Posterior vena cava (tissue), 2 donors: ENCODE results near the gene PTTG1IP. TPM values are rescaled to one million over a fixed set of nuclear protein-coding genes. Genes with fewer than 3 reads are reported as not detected.
A peak's percentile ranks its signal among the peaks of the same experiment; 100 is the strongest.
"Not testable (repeated sequence)": the region's sequence is repeated elsewhere in the genome, so short reads cannot be mapped to it uniquely, and the experiment has no call there.

Experiments
- DNase-seq: peaks from one replicate; pipeline ENCODE4 v3.0.0-alpha.2; 2020; ENCODE audit warnings: low spot score
- intact Hi-C, 2 donors: fragments of 100-400 bp; cut with DNase I; formaldehyde crosslinking; loops; one replicate each; pipeline versions ENCODE4 v1.14.1 to v1.14.2; 2022 to 2023
- long read RNA-seq, 2 donors: library from polyadenylated mRNA; unstranded; transcript quantifications; one replicate each; pipeline ENCODE4 v2.0.0, GENCODE V29; 2020 to 2021
- total RNA-seq, 2 donors: library from RNA; stranded (reverse); fragmentation: NEBNext Ultra II Directional; extraction: Animal tissue kit (Norgen Biotek cat#: 25700); gene quantifications; one replicate each; pipeline ENCODE4 v1.2.1, GENCODE V29; 2021
- donor health status: DM: yes; HTN: yes; CAD: no.
- donor health status: DM: yes; HTN: yes; CAD: no.

PTTG1IP gene, protein sequence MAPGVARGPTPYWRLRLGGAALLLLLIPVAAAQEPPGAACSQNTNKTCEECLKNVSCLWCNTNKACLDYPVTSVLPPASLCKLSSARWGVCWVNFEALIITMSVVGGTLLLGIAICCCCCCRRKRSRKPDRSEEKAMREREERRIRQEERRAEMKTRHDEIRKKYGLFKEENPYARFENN
- 100 to 1,000 TPM; 202 to 246 TPM for total RNA-seq
- long read RNA-seq, donor 1, transcript PTTG1IP-201 (6 exons, 2,760 nt): major isoform, 176 of 266 reads
- long read RNA-seq, donor 1, partial matches to known transcripts: 18 of 266 reads
- long read RNA-seq, donor 1, other reads (novel, unspliced or antisense): 72 of 266 reads
- long read RNA-seq, donor 2, transcript PTTG1IP-201 (6 exons, 2,760 nt): major isoform, 557 of 731 reads
- long read RNA-seq, donor 2, partial matches to known transcripts: 43 of 731 reads
- long read RNA-seq, donor 2, other reads (novel, unspliced or antisense): 130 of 731 reads

DNA sequence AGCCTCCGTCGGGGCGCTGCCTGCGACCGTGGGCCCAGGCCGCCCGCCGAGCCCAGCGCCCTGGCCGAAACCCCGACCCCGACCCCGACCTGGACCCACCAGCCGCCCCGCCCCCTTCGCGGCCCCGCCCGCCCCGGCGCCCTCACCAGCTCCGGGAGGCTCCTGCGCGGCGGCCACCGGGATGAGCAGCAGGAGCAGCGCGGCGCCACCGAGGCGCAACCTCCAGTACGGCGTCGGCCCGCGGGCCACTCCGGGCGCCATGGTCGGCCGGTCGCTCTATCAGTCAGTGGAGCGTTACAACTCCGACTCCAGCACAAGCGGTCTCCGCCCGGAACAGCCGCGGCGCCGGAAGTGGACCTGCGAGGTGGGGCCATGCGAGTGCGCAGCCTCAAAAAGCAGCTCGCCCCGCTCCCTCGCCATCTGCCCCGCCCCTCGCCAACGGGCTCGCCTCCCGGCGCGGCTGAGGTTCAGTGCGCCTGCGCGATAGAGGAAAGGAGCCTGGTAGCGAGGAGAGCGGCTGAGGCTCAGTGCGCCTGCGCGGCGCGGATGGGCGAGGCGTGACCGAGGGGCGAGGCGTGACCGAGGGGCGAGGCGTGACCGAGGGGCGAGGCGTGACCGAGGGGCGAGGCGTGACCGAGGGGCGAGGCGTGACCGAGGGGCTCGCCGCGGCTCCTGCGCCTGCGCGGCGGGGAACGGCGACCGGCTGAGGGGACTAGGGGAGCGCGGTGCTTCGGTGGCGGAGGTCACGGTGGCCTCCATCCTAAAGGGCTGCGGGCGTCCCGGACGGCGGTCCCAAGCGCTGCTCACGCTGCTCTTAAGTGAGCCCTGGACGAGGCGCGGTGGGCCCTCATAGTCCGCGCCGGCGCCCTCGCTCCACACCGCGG lies at the start of gene PTTG1IP:
Gene PTTG1IP, minus strand, starts transcription at position 335 of the 884 bp plus-strand sequence. Its CDS starts 74 bp downstream, at position 261.
- DNase-seq: peak; percentile 100
- intact Hi-C loops: loop anchor here in 1 of 2 donors (10.0 kb wide), 1 partner anchor 51 kb away; the partner anchor contains the start of gene ITGB2

DNA sequence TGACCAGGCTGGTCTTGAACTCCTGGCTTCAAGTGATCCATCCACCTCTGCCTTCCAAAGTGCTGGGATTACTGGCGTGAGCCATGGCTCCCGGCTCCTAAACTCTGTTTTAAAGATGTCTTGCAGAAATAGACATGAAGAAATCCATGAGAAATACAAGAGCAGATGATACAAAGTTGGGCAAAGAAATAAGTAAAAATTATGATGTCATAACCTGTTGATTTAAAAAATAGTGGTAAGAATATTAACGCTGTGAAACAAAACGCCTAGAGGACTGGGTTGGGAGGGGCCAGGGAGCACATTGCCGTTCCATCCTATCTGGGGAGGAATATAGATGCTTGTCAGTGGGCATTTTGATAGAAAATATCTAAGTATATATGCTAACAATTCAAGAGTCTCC lies 48.4 kb upstream of the PTTG1IP start:
- DNase-seq: no peak
- intact Hi-C loops: loop anchor here in 1 of 2 donors (10.0 kb wide), 2 partner anchors 47 to 617 kb away; partner anchors contain the start of genes PFKL and PTTG1IP

DNA sequence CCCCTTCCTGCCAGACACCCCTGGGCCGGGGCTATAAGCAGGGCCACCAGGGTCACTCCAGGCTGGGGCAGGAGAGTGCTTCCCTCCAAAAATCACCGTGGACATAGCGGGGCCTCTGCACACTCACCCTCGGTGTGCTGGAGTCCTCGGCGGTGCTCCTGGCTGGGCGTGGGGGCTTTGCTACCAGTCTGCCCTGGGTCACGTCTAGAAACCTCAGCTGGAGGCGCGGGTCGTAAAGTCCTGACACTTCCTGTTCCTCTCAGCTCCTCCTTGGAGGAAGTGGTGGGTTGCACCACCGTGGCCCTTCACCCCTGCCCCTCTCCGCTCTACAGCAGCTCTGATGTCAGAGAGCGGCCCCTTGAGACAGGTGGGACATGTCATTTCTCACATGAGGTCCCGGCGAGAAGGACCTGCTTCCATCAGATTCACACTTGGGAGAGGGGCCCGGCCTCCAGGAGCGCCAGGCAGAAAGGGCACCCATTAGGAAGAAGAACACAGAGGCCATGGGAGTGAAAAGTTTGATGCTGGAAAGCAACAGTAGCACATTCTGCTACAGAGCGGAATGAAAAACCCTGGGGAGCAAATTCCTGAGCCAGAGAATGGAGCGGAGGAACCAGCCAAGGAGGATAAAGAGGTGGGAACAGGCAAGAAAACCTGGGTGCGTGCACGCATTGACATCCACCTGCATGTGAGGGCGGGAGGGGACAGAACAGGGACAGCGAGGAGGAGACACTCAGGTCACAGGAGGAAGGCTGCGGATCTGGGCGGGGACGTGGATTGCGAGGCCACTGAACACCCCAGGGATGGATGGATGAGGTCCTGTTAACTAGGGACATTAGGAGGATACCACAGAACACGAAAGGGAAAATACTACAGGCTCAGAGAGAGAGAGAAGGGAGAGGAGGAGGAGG lies 47.5 kb upstream of the PTTG1IP start, which contains the start of gene ITGB2:
Gene ITGB2, minus strand, starts transcription at position 206 of the 911 bp plus-strand sequence. CDS start 10,117 bp downstream, outside the sequence.
- DNase-seq: no peak
- intact Hi-C loops: loop anchor here in 1 of 2 donors (10.0 kb wide), 2 partner anchors 46 to 616 kb away; partner anchors contain the start of genes PFKL and PTTG1IP

DNA sequence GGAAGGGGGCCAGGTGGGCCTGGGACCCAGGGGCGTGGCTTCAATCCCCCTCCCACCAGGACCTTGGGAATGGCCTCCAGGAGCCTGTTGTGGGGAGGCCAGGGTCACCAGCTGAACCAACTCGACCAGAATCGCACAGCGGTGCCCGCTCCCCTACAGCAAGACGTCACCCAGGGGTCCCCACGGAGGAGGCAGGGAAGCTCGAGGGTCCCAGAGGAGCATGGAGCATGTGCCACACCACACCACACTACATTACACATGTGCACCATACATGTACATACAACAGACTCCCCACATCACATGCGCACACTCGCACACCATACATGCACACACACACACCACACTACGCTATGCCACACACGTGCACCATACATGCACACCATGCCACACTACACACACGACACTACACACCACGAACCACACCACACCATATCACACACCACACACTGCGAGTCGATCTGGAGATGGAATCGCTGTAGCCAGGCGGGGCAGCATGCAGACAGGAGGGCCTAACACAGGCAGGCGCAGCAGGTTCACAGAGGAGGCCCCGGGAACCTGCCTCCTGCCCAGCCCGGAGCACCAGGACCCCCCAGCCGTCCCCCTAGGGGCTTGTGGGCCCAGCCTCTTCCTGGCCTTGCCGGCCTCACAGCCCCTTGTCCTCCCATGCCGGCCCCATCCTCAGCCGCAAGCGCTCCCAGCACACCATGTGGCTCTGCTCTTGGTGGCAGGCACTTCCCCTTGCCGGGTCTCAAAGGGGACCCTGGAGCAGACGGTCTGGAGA lies 46.6 kb upstream of the PTTG1IP start:
- DNase-seq: no peak
- intact Hi-C loops: loop anchor here in 1 of 2 donors (10.0 kb wide), 3 partner anchors 45 to 615 kb away; partner anchors contain the start of genes KRTAP10-8, PFKL and PTTG1IP

DNA sequence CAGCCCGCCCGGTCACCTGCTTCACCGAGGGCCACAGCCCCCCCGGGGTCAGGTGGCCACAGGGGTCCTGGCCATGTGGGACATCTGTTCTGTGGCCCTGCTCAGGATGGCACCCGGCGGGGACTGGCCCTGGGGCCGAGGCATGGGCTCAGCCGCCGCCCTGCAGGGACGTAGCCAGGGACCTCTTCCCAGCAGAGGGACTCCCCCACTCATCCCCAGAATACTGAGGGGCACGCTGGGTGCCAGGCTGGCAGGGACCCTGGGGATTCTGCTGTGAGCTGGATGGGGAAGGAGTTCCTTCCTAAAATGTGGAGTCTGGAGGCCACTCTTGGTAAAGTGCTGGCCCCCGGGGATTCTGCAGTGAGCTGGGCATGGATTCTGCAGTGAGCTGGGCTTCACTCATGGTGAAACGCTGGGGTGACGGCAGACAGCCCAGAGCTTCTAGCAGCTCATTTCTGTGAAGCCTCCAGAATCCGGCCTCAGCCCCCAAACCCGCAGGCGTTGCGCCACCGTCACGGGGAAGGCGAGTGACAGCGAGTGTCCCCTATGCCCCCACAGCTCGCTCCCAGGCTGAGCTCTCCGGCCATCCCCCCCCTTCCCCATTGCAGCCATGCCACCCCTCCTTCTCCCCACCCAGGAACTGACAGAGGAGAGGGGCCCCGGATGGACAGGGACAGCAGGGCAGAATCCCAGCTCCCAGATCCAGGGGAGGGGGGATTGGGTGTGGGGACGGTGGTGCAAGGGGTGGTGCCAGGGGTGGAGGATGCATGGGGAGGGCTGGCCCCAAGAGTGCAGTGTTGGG lies 45.8 kb upstream of the PTTG1IP start:
- DNase-seq: no peak
- intact Hi-C loops: loop anchor here in 1 of 2 donors (10.0 kb wide), 1 partner anchor 305 kb away; the partner anchor contains the start of gene KRTAP10-8

DNA sequence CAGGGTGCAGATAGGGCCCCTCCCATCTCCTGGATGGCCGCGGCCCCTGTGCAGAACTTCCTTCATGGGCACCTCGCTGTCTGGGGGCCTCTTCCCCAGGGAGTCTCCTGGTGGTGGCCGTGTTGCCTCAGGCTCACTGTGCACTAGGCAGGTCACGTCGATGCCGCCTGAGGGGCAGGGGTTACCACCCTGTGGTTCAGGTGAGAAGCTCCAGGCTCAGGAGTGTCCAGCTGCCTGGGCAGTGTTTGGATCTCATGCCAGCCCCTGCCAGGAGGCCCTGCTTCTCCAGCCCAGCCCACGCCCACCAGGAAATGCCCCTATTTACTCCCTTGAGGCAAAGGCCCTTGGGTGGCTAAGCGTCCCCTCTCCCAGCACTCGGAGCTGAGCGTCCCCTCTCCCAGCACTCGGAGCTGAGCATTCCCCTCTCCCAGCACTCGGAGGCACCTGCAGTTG lies 45.1 kb upstream of the PTTG1IP start:
- no peak for DNase-seq
- intact Hi-C loops: loop anchor here in 1 of 2 donors (10.0 kb wide), 1 partner anchor 304 kb away; the partner anchor contains the start of gene KRTAP10-8

DNA sequence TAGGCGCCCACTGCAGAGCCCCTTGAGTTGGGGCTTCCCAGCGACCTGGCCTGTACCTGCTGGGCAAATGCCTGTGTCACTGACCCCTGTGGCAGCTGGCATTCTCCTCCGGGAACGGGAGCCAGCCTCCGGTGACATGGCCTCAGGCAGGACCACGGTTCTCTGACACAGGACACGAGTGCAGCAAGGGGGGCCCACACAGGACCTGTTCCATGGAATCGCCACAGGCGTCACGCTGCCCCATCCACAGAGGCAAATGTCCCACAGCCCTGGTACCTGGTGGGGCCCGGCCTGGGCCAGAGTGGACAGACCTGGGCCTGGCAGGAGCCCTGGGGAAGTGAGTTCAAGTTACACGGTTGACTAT lies 44.6 kb upstream of the PTTG1IP start:
- intact Hi-C loops: loop anchor here in 1 of 2 donors (10.0 kb wide), 1 partner anchor 303 kb away; the partner anchor contains the start of gene KRTAP10-8
- no peak for DNase-seq

DNA sequence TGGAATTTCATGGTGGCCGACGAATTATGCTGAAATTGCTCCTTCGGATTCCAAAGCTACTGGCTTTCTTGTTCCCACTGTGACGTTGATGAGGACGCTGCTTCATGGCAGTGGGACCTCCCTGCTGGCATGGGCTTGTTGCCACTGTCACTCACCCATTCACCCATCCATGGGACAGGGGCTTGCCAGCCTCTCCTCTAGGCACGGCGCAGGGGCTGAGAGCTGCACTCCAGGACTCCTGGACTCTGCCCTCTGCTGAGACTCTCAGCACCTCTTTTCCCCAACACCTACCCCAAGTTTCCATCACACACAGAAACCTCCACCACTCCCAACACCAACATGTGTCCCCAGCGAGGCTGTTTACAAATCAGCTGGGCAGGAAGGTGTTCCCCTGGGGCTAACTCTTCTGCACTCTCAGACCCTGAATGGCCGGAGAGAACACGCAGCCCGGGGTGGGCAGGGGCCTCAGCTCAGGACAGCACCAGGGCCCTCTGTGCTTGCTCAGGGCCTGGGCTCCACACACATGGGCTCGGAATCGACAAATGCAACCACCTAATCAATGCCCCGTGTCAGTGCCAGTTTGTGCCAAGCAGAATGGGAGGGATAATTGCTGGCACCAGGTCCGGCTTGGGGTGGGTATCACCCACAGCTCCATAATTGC lies 44.1 kb upstream of the PTTG1IP start:
- intact Hi-C loops: loop anchor here in 1 of 2 donors (10.0 kb wide), 1 partner anchor 303 kb away; the partner anchor contains the start of gene KRTAP10-8
- DNase-seq: no peak

DNA sequence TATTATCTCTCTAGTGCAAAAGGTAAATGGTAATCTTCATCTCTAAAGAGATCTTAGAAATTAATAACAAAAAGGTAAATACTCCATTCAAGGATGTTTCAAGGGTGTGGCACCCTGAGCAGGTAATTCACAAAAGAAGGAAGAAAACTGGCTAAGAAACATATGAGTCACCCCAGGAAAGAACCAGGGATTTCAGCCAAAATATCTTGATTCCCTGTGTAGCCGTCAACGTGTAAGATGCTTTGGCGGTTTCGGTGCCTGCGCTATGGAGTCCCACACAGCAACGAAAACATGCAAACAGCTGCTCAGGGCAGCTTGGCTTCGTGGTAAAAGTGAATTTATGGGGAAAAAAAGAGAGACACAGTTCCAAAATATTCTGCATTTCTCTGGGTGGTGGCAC lies 43.5 kb upstream of the PTTG1IP start:
- intact Hi-C loops: loop anchor here in 1 of 2 donors (10.0 kb wide), 1 partner anchor 302 kb away; the partner anchor contains the start of gene KRTAP10-8
- DNase-seq: no peak

DNA sequence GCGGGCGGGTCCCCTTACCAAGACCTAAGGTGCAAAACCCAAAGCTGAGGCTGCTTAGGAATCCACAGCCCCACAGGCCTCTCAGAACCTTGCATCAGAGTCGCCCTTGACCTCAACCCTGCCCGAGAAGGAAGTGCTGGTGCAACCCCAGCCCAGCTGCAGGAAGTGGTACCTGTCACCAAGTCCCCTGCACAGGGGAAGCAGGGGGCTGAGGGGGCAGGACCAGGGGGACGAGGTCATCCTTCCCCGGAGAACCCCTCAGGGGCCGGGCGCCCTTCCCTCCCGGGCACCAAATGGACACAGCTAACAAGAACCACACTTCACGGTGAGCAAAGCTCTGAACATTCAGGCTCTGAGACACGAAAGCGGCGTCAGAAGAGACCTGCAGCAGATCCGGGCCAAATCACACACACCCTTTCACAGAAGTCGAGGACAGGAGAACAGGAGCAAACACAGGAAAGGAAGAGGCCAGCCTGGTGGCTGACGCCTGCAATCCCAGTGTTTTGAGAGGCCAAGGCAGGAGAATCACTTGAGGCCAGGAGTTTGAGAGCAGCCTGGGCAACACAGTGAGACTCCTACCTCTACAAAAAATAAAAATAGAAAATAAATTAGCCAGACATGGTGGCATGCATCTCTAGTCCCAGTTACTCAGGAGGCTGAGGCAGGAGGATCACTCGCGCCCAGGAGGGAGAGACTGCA lies 40.8 kb upstream of the PTTG1IP start:
- intact Hi-C loops: loop anchor here in 1 of 2 donors (10.0 kb wide), 1 partner anchor 300 kb away; the partner anchor contains the start of gene KRTAP10-8
- DNase-seq: no peak

DNA sequence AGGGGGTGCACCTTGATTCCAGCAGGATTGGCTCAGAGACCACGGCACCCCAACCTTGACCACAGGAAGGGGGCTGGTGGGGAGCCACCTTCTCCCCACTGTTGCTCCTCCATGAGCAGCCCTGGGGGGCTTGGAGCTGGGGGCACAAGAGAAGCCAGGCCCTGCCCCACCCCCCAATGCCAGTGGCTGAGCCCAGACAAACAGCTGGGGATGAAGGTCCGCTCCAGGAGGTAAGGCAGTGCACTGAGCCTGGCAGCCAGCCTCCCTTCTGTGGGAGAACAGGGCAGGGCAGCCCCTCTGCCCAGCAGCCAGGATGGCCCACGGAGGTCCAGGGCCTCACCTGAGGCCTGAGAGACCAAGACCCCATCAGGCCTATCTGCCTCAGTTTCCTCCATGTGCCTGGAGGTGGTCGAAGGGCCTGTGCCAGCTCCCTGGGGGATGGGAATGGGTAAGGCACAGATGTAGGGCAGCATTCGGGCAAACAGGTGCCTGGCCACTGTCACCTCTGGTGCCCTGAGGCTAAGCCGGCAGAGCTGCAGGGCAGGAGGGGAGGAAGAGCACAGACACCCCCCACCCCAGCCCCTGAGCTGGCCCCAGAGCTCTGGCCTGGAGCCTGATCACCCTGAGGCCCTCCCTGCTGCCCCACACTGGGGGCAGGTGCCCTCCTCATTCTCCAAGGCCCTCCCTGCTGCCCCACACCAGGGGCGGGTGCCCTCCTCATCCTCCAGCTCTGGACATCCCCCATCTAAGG lies 40.1 kb upstream of the PTTG1IP start:
- DNase-seq: no peak
- intact Hi-C loops: loop anchor here in 1 of 2 donors (10.0 kb wide), 1 partner anchor 299 kb away; the partner anchor contains the start of gene KRTAP10-8

DNA sequence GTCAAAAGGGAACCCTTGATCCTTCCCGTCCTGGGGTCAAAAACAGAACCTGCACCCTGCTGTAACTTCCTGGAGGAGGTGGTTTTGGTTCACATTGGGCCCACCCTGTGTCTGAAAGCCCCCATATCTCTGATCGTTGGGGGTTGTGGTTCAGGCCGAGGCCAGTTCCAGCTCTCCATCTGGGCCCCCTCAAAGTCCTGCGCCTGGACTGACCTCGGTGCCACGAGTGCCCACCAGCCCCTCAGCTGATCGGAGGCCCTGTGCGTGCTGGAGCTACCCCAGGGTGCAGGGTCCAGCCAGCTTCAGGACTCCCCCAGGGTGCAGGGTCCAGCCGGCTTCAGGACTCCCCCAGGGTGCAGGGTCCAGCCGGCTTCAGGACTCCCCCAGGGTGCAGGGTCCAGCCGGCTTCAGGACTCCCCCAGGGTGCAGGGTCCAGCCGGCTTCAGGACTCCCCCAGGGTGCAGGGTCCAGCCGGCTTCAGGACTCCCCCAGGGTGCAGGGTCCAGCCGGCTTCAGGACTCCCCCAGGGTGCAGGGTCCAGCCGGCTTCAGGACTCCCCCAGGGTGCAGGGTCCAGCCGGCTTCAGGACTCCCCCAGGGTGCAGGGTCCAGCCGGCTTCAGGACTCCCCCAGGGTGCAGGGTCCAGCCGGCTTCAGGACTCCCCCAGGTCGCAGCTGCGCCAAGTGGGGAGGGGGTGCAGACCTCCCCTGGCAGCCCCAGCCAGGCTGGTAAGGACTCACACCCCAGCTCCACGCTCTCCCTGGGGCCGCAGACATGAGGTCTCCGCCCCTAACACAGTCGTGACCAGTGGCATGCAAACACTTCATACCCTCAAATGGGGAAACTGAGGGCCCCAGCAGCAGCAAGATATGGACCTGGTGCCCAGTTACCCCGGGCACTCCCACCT lies 39.3 kb upstream of the PTTG1IP start:
- intact Hi-C loops: loop anchor here in 1 of 2 donors (10.0 kb wide), 1 partner anchor 298 kb away; the partner anchor contains the start of gene KRTAP10-8
- DNase-seq: not testable (repeated sequence)

DNA sequence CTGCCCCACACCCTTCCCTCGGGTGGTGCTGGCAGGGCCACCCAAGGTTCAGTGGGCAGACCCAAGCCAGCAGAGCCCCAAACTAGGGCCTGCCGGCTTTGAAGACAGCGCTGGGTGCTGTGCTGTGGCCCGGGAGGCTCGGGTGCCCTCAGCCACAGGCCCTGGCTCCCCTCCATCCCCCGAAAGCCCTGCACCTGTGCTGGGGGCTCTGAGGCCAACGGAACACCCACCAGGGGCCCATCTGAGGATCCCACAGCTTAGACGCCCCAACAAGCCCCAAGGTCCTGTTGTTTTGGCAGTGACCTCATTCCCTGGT lies 38.6 kb upstream of the PTTG1IP start:
- intact Hi-C loops: loop anchor here in 1 of 2 donors (10.0 kb wide), 1 partner anchor 297 kb away; the partner anchor contains the start of gene KRTAP10-8
- DNase-seq: no peak
